PC-3 (cell line): ENCODE data around the gene LILRB3. TPM values are rescaled to one million over a fixed set of nuclear protein-coding genes. Genes with fewer than 3 reads are reported as not detected.

Source experiments
- ATAC-seq: fragments of 200-7000 bp; cut with Tn5 transposase; 2 replicates; pipeline ENCODE4 v1.9.1; 2020; ENCODE audit warnings: mild to moderate bottlenecking, moderate library complexity
- BruUV-seq: library from RNA; stranded (reverse); fragments of 400-500 nt; replicated peaks from 2 replicates; lab custom pipeline; 2021; lab: Mats Ljungman, UMichigan
- CTCF ChIA-PET: fragments of 300-600 bp; sonication (Branson Sonifier 250); formaldehyde crosslinking; loops from one replicate; lab custom pipeline; 2022; ENCODE audit warnings: antibody characterized with exemption; lab: Charles Lee
- POLR2A ChIA-PET: fragments of 300-600 bp; sonication (Branson Sonifier 250); formaldehyde crosslinking; loops from one replicate; lab custom pipeline; 2022; ENCODE audit warnings: antibody characterized with exemption; ENCODE audit not compliant: unreplicated experiment; lab: Charles Lee
- DNase-seq: peaks from one replicate; pipeline ENCODE4 v3.0.0-alpha.2; 2015
- H2AFZ ChIP-seq: fragments of 300-600 bp; sonication (generic); 2 replicates; pipeline ENCODE4 v1.6.0; 2016; ENCODE audit warnings: antibody characterized with exemption, low read length
- H3F3A ChIP-seq: fragments of 300-600 bp; sonication (generic); one replicate; pipeline ENCODE4 v1.6.0; 2017; ENCODE audit warnings: antibody characterized with exemption, low read length, control low read depth, mild to moderate bottlenecking; ENCODE audit not compliant: unreplicated experiment
- H3K27ac ChIP-seq: fragments of 300-600 bp; sonication (generic); 2 replicates; pipeline ENCODE4 v1.5.1; 2016; ENCODE audit warnings: mild to moderate bottlenecking, low read length
- H3K27me3 ChIP-seq: fragments of 300-600 bp; sonication (generic); 2 replicates; pipeline ENCODE4 v1.6.1; 2016; ENCODE audit warnings: low read length, mixed read lengths
- H3K36me3 ChIP-seq: fragments of 300-600 bp; sonication (generic); 2 replicates; pipeline ENCODE4 v1.6.1; 2016; ENCODE audit warnings: low read depth, mixed run types, low read length, mixed read lengths
- H3K4me1 ChIP-seq: fragments of 300-600 bp; sonication (generic); 2 replicates; pipeline ENCODE4 v1.5.1; 2016; ENCODE audit warnings: low read length; ENCODE audit not compliant: insufficient read depth
- H3K4me2 ChIP-seq: fragments of 300-600 bp; sonication (generic); 2 replicates; pipeline ENCODE4 v1.6.0; 2016; ENCODE audit warnings: low read length
- H3K4me3 ChIP-seq: fragments of 300-600 bp; sonication (generic); 2 replicates; pipeline ENCODE4 v1.5.1; 2016; ENCODE audit warnings: mild to moderate bottlenecking, low read length, mixed read lengths
- H3K79me2 ChIP-seq: fragments of 300-600 bp; sonication (generic); 2 replicates; pipeline ENCODE4 v1.6.1; 2017; ENCODE audit warnings: low read length, mixed read lengths
- H3K9ac ChIP-seq: fragments of 300-600 bp; sonication (generic); 2 replicates; pipeline ENCODE4 v1.6.0; 2016; ENCODE audit warnings: mild to moderate bottlenecking, low read length
- H3K9me2 ChIP-seq: fragments of 300-600 bp; sonication (generic); replicated peaks from 2 replicates; pipeline ENCODE4 v1.6.1; 2016; ENCODE audit warnings: mixed run types, low read length, mixed read lengths
- H3K9me3 ChIP-seq: fragments of 300-600 bp; sonication (generic); 2 replicates; pipeline ENCODE4 v1.6.1; 2016; ENCODE audit warnings: low read length, mixed read lengths
- H4K20me1 ChIP-seq: fragments of 300-600 bp; sonication (generic); 2 replicates; pipeline ENCODE4 v1.6.1; 2016; ENCODE audit warnings: low read length, mixed read lengths
- CTCF ChIP-seq: fragments of 300-600 bp; sonication (generic); conservative IDR thresholded peaks from 2 replicates; pipeline ENCODE4 v1.5.1; 2017; ENCODE audit warnings: antibody characterized with exemption, low read depth, mild to moderate bottlenecking, low read length
- EZH2 ChIP-seq: fragments of 300-600 bp; sonication (generic); IDR thresholded peaks from one replicate; pipeline ENCODE4 v1.6.1; 2017; ENCODE audit warnings: antibody characterized with exemption, mild to moderate bottlenecking, low read length; ENCODE audit not compliant: unreplicated experiment
- EZH2phosphoT487 ChIP-seq: fragments of 300-600 bp; sonication (generic); IDR thresholded peaks from 2 replicates; pipeline ENCODE4 v1.6.1; 2018; ENCODE audit warnings: mild to moderate bottlenecking, antibody characterized with exemption, low read length, borderline replicate concordance
- intact Hi-C: fragments of 100-400 bp; cut with micrococcal nuclease; formaldehyde crosslinking; loops from 2 replicates; pipeline ENCODE4 v1.9.0; 2023
- total RNA-seq: library from RNA; depleted of rRNA; stranded (reverse); fragments of >200 nt; gene quantifications from 2 replicates; pipeline ENCODE4 v1.2.3, GENCODE V29; 2014

LILRB3 gene
- total RNA-seq, 1 experiment from 2014 or later: not detected

DNA sequence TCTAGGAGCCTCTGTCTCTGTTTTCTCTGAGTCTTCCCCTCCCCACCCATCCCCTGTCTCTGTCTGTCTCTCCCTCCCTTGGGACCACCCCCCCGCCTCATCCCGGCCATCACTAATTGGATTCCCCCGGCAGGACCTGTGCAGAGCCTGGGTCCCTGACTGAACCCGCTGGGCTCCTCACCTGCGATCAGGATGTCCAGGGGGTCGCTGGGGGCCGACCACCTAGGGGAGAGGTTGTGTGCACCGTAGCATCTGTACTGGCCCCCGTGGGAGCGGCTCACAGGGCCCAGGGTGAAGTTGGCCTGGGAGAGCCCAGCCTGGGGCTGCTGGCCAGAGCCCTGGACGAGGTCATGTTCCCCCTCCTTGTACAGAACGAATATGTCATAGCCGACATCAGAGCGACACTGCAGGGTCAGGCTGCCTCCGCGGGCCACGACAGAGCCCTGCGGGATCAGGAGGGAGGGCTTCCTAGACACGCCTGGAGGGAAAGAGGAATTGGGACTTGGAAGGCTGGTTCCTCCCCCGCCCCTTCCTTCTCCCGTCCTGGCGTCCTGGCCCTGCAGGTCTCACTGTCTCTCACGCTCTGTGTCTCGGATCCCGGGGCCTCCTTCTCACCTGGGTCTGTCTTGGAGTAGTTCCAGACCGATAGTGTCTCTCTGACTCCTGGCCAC is 32.4 kb upstream of the LILRB3 start:
- Histone ChIP-seq H3K27ac (no peak overlapping the region), H3K4me1 (no peaks in the 10 kb centered on the region), H3K4me2 (no peak overlapping the region), H3K9me2 (no peaks in the 10 kb centered on the region), H3K4me3 (no peak overlapping the region), H3K36me3 (no peaks in the 10 kb centered on the region), H3K79me2 (no peaks in the 10 kb centered on the region), H3K9ac (no peak overlapping the region), H3F3A (no peaks in the 10 kb centered on the region), H4K20me1 (no peaks in the 10 kb centered on the region), H2AFZ (no peak overlapping the region), H3K9me3 (no peaks in the 10 kb centered on the region), H3K27me3 (peaks cover 84% of the 10 kb centered on the region)
- DNase-seq (no peak), ATAC-seq (no peak)
- ChIA-PET POLR2A (no interaction called here), CTCF (no interaction called here)
- intact Hi-C loops: no loop called here
- TF ChIP-seq EZH2: no peak
- no peak for TF ChIP-seq EZH2phosphoT487
- no peak for TF ChIP-seq CTCF
- BruUV-seq: no TSS peak

GRCh38 chr19:54254195-54254906 is 31.5 kb upstream of the LILRB3 start:
- Histone ChIP-seq H3K9ac (no peak overlapping the region), H3K4me1 (no peaks in the 10 kb centered on the region), H3K79me2 (no peaks in the 10 kb centered on the region), H3K4me3 (no peak overlapping the region), H3K36me3 (no peaks in the 10 kb centered on the region), H3K4me2 (no peak overlapping the region), H3K27me3 (peaks cover 82% of the 10 kb centered on the region), H3K9me2 (no peaks in the 10 kb centered on the region), H2AFZ (no peak overlapping the region), H3F3A (no peaks in the 10 kb centered on the region), H3K9me3 (no peaks in the 10 kb centered on the region), H4K20me1 (no peaks in the 10 kb centered on the region), H3K27ac (no peak overlapping the region)
- ChIA-PET CTCF (no interaction called here), POLR2A (no interaction called here)
- TF ChIP-seq EZH2phosphoT487 (no peak), CTCF (no peak), EZH2 (no peak)
- intact Hi-C loops: no loop called here
- ATAC-seq (no peak), DNase-seq (no peak)
- no TSS peak for BruUV-seq
